A549 treated with DMSO at 1 μM for 4 hours (cell line): ENCODE results near the gene MACF1. TPM values are rescaled to one million over a fixed set of nuclear protein-coding genes. Genes with fewer than 3 reads are reported as not detected.

ENCODE experiments used
- total RNA-seq: library from RNA; stranded (reverse); fragments of 200-300 nt; extraction: Qiagen RNA extraction; gene quantifications from 5 replicates; pipeline ENCODE4 v1.2.3, GENCODE V29; 2022; ENCODE audit warnings: low read depth

Gene MACF1
- total RNA-seq = 51.5 to 61.3 TPM (median 56.9 TPM) in 5 replicates

GRCh38 chr1:39204441-39205081 is at the start of gene MACF1:
Gene MACF1 (plus strand): TSS chr1:39204695. CDS start chr1:39205023, 328 bp downstream.

GRCh38 chr1:39491146-39491921 is 286.8 kb downstream of the MACF1 start, which contains the start of gene BMP8A:
Gene BMP8A (plus strand): TSS chr1:39491636. CDS start chr1:39491992, 356 bp downstream.

Other genes starting within 250 kb of the MACF1 start
- gene AKIRIN1, start 213.4 kb upstream of the MACF1 start, total RNA-seq = 41.5 to 48.9 TPM (median 44.0 TPM) in 5 replicates
- 391 to 529 TPM (median 406 TPM) in 5 replicates for gene NDUFS5, start 178.3 kb upstream of the MACF1 start, total RNA-seq